Osteocyte (in vitro differentiated cells): ENCODE data around the gene CEMIP. TPM values are rescaled to one million over a fixed set of nuclear protein-coding genes. Genes with fewer than 3 reads are reported as not detected.

Experiments
- DNase-seq: peaks from one replicate; pipeline ENCODE4 v3.0.0; 2021; ENCODE audit warnings: mixed read lengths; ENCODE audit not compliant: unreplicated experiment; ENCODE audit errors: extremely low spot score
- H3K27ac Mint-ChIP-seq: one replicate; pipeline ENCODE4 v1.8.0; 2021; ENCODE audit warnings: mild to moderate bottlenecking, mixed read lengths; ENCODE audit not compliant: unreplicated experiment
- H3K27me3 Mint-ChIP-seq: one replicate; pipeline ENCODE4 v1.8.0; 2021; ENCODE audit warnings: mixed read lengths; ENCODE audit not compliant: unreplicated experiment
- H3K36me3 Mint-ChIP-seq: one replicate; pipeline ENCODE4 v1.8.0; 2021; ENCODE audit warnings: mixed read lengths; ENCODE audit not compliant: unreplicated experiment
- H3K4me1 Mint-ChIP-seq: one replicate; pipeline ENCODE4 v1.8.0; 2021; ENCODE audit warnings: mixed read lengths; ENCODE audit not compliant: unreplicated experiment
- H3K4me3 Mint-ChIP-seq: one replicate; pipeline ENCODE4 v1.8.0; 2021; ENCODE audit warnings: mild to moderate bottlenecking, moderate library complexity, mixed read lengths; ENCODE audit not compliant: unreplicated experiment
- H3K9me3 Mint-ChIP-seq: one replicate; pipeline ENCODE4 v1.8.0; 2021; ENCODE audit warnings: mixed read lengths; ENCODE audit not compliant: unreplicated experiment
- CTCF ChIP-seq: fragments of 200-600 bp; sonication (generic); IDR thresholded peaks from 2 replicates; pipeline ENCODE4 v1.5.0; 2021; ENCODE audit warnings: antibody characterized with exemption, mild to moderate bottlenecking, moderate library complexity
- total RNA-seq: library from RNA; stranded (reverse); gene quantifications from 2 replicates; pipeline ENCODE4 v1.2.1, GENCODE V29; 2021

Gene CEMIP
- total RNA-seq, 1 donor from 2014 or later = 445 TPM

GRCh38 chr15:80747317-80748053 lies 31.7 kb upstream of the CEMIP start:
- DNase-seq = no peak
- no peak for TF ChIP-seq CTCF
- Mint-ChIP-seq H3K36me3 (peaks cover 41% of the 10 kb centered on the region), H3K27me3 (no peaks in the 10 kb centered on the region), H3K4me1 (peaks cover 45% of the 10 kb centered on the region), H3K9me3 (peaks cover 7% of the 10 kb centered on the region), H3K4me3 (no peak overlapping the region), H3K27ac (no peak overlapping the region)

GRCh38 chr15:80749589-80749988 lies 29.6 kb upstream of the CEMIP start:
- DNase-seq = no peak
- H3K27me3 Mint-ChIP-seq = no peaks in the 10 kb centered on the region
- TF ChIP-seq CTCF = no peak
- peaks cover 38% of the 10 kb centered on the region for H3K4me1 Mint-ChIP-seq
- H3K27ac Mint-ChIP-seq = no peak overlapping the region
- peaks cover 7% of the 10 kb centered on the region for H3K9me3 Mint-ChIP-seq
- H3K36me3 Mint-ChIP-seq = peaks cover 52% of the 10 kb centered on the region
- H3K4me3 Mint-ChIP-seq = no peak overlapping the region

- H3K27me3 Mint-ChIP-seq = no peaks in the 10 kb centered on the region
Observed at GRCh38 chr15:80750575-80750974, 28.6 kb upstream of the CEMIP start.

GRCh38 chr15:80752204-80752603 lies 27.0 kb upstream of the CEMIP start:
- Mint-ChIP-seq H3K9me3 (no peaks in the 10 kb centered on the region), H3K36me3 (peaks cover 58% of the 10 kb centered on the region), H3K4me3 (no peak overlapping the region), H3K4me1 (peaks cover 22% of the 10 kb centered on the region), H3K27me3 (no peaks in the 10 kb centered on the region), H3K27ac (no peak overlapping the region)
- no peak for DNase-seq
- no peak for TF ChIP-seq CTCF

More at GRCh38 chr15:80750575-80750974, 28.6 kb upstream of the CEMIP start:
- no peak for TF ChIP-seq CTCF
- H3K4me3 Mint-ChIP-seq = no peak overlapping the region
- H3K9me3 Mint-ChIP-seq = peaks cover 7% of the 10 kb centered on the region
- H3K4me1 Mint-ChIP-seq = peaks cover 29% of the 10 kb centered on the region
- DNase-seq = no peak
- peaks cover 60% of the 10 kb centered on the region for H3K36me3 Mint-ChIP-seq
- H3K27ac Mint-ChIP-seq = no peak overlapping the region

GRCh38 chr15:80753161-80753560 lies 26.0 kb upstream of the CEMIP start:
- H3K27me3 Mint-ChIP-seq = no peaks in the 10 kb centered on the region
- no peak for TF ChIP-seq CTCF
- H3K27ac Mint-ChIP-seq = no peak overlapping the region
- H3K4me1 Mint-ChIP-seq = peaks cover 17% of the 10 kb centered on the region
- H3K36me3 Mint-ChIP-seq = peaks cover 55% of the 10 kb centered on the region
- DNase-seq = no peak
- H3K4me3 Mint-ChIP-seq = no peak overlapping the region
- no peaks in the 10 kb centered on the region for H3K9me3 Mint-ChIP-seq
